Measurements from ENCODE around the gene RAB29.

Gene RAB29

GRCh38 chr1:205812878-205813754 lies 37.8 kb upstream of the RAB29 start, which contains the start of gene SLC41A1 (continued):
- TF ChIP-seq ZSCAN23 (tag by site-specific recombination; IDR thresholded peaks at IDR 0.05) = peak; percentile 50; the same call in 1 of the 2 replicates
- TF ChIP-seq ZFP37 (tag by site-specific recombination; IDR thresholded peaks at IDR 0.05) = peak; percentile 67; the same call in 1 of the 2 replicates
- peak; percentile 25; the same call in 1 of the 2 replicates for TF ChIP-seq ZFHX2 (tag by site-specific recombination; conservative IDR thresholded peaks at IDR 0.05)
- TF ChIP-seq ZBTB26 (tag by site-specific recombination; optimal IDR thresholded peaks at IDR 0.05) = peak; percentile 66
- peak; percentile 39; the same call in 1 of the 2 replicates for TF ChIP-seq ZNF596 (tag by site-specific recombination; IDR thresholded peaks at IDR 0.05)
- TF ChIP-seq KLF9 (tag by site-specific recombination; IDR thresholded peaks at IDR 0.05; ENCODE audit: low read depth) = peak; percentile 58; the same call in 1 of the 2 replicates
- peak; percentile 100 for TF ChIP-seq GLIS2 (tag by site-specific recombination; IDR thresholded peaks at IDR 0.05)
- TF ChIP-seq KLF7 (tag by site-specific recombination; IDR thresholded peaks at IDR 0.05; ENCODE audit: borderline replicate concordance) = peak; percentile 38; the same call in 1 of the 2 replicates
- TF ChIP-seq ZNF292 (tag by site-specific recombination; IDR thresholded peaks at IDR 0.05; ENCODE audit: borderline replicate concordance, low read depth) = no peak
- TF ChIP-seq BCL11A (tag by site-specific recombination; IDR thresholded peaks at IDR 0.05; ENCODE audit: low read depth) = 0 out of 2 replicates have a peak, but pooled peaks have one; percentile 47
- TF ChIP-seq ZNF394 (tag by site-specific recombination; IDR thresholded peaks at IDR 0.05; ENCODE audit: borderline replicate concordance) = 0 out of 2 replicates have a peak, but pooled peaks have one; percentile 19
- no peak for TF ChIP-seq CTCF (tag by site-specific recombination; IDR thresholded peaks at IDR 0.05)
- TF ChIP-seq ZBTB7A (tag by site-specific recombination; IDR thresholded peaks at IDR 0.05; ENCODE audit: low read depth) = peak; percentile 39; the same call in 1 of the 2 replicates
- peak; percentile 82 for TF ChIP-seq SP3 (tag by site-specific recombination; IDR thresholded peaks at IDR 0.05)
- TF ChIP-seq SP7 (tag by site-specific recombination; IDR thresholded peaks at IDR 0.05) = peak; percentile 64
- TF ChIP-seq ZNF174 (tag by site-specific recombination; IDR thresholded peaks at IDR 0.05) = no peak
- TF ChIP-seq WT1 (tag by site-specific recombination; IDR thresholded peaks at IDR 0.05) = peak; percentile 22; the same call in 1 of the 2 replicates
- peak; percentile 61 for TF ChIP-seq KLF10 (tag by site-specific recombination; IDR thresholded peaks at IDR 0.05)
- TF ChIP-seq ZNF560 (tag by site-specific recombination; IDR thresholded peaks at IDR 0.05; ENCODE audit: borderline replicate concordance) = no peak
- peak; percentile 99 for TF ChIP-seq PATZ1 (tag by site-specific recombination; IDR thresholded peaks at IDR 0.05)
- TF ChIP-seq ZNF248 (tag by site-specific recombination; IDR thresholded peaks at IDR 0.05) = no peak
- peak; percentile 63; the same call in 1 of the 2 replicates for TF ChIP-seq ZNF449 (tag by site-specific recombination; IDR thresholded peaks at IDR 0.05)
- 0 out of 2 replicates have a peak, but pooled peaks have one; percentile 62 for TF ChIP-seq BCL11B (tag by site-specific recombination; IDR thresholded peaks at IDR 0.05; ENCODE audit: low read depth)
- peak; percentile 22; the same call in 1 of the 2 replicates for TF ChIP-seq ZFP69B (tag by site-specific recombination; IDR thresholded peaks at IDR 0.05)
- TF ChIP-seq ZNF654 (tag by site-specific recombination; IDR thresholded peaks at IDR 0.05; ENCODE audit: low read depth) = no peak
- peak; percentile 61 for TF ChIP-seq ZNF2 (tag by site-specific recombination; IDR thresholded peaks at IDR 0.05)
- TF ChIP-seq ZNF76 (tag by site-specific recombination; IDR thresholded peaks at IDR 0.05; ENCODE audit: borderline replicate concordance, low read depth) = 0 out of 2 replicates have a peak, but pooled peaks have one; percentile 11
- peak; percentile 91 for TF ChIP-seq ZNF335 (tag by site-specific recombination; conservative IDR thresholded peaks at IDR 0.05)
- no peak for TF ChIP-seq ZNF626 (tag by site-specific recombination; IDR thresholded peaks at IDR 0.05)
- TF ChIP-seq ZNF549 (tag by site-specific recombination; IDR thresholded peaks at IDR 0.05) = no peak
- peak; percentile 38; the same call in 1 of the 2 replicates for TF ChIP-seq KLF1 (tag by site-specific recombination; IDR thresholded peaks at IDR 0.05)
- no peak for TF ChIP-seq ZNF473 (tag by site-specific recombination; IDR thresholded peaks at IDR 0.05)

Data from HEK293 (cell line).